GM12874 (cell line): ENCODE measurements around the gene CD248.
A peak's percentile ranks its signal among the peaks of the same experiment; 100 is the strongest.

Experiments
- CTCF ChIP-seq: IDR thresholded peaks from 2 replicates; pipeline ENCODE4 v1.5.1; 2011; ENCODE audit warnings: low read depth, mild to moderate bottlenecking, control low read depth, low read length, moderate library complexity; ENCODE audit not compliant: insufficient read depth

CD248 gene

DNA sequence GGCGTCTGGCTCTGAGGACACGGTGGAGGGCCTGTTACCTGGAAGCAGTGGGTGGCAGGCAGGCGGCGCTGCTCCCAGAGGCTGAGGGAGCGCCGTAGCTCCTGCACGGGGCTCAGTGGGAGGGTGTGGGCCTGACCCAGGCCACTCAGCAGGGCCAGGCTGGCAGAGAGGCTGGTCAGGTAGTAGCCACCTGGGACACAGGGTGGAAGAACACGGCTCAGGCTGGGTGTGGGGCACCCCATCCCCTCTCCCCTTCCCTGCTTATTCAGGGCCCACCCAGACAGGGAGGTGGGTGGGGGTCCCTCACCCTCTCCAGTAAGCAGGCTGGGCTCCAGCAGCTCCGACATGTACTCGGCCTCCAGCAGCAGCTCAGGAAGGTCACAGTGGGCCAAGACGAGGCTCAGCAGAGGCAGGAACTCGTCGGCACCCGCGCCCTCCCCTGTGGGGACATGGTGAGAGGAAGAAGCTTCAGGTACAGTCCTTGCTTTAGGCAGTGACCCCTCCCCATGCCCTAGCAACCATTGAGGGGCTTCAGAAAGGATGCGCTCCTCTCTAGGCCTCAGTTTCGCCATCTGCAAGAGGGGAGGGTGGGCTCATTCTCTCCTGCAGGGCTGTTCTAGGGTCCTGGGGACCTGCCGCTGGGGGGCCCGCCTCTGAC, 16.5 kb upstream of the CD248 start:
- no peak for TF ChIP-seq CTCF

DNA sequence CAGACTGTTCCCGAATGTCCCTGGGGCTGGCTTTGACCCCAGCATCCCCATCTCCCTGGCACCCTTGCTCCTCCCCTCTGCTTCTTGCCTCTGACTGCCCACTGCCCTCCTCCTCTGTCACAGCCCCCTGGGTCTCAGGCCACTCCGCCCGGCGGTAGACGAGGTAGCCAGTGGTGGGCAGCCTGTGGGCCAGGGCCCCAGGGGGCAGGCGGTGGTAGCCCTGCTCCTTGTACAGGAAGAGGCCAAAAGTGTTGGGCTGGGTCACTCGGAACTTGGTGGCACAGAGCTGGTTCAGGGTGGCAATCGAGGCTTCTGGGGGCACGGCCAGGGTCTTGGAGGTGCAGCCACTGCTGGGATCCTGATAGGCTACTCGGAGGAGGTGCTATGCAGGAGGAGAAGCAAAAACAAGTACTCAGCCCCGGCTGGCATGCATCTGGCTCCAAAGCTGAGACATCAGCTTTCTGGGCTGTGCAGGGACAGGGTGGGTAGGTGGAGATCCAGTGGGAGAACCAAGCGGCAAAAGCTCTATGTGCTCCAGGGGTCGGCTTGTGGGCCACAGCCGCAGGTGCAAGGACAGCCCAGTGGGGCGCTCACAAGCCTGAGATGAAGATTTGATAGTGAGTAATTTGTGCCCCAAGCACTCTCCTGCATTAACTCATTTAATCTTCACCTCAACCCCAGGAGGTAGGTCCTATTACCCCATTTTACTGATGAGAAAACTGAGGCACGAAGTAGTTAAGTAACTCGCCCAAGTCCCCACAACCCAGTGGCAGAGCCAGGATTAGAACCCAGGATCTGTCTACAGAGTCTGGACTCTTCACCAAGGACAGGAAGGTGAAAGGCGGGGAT, 15.8 kb upstream of the CD248 start:
- no peak for TF ChIP-seq CTCF

GRCh38 chr11:66331542-66332370, 14.9 kb upstream of the CD248 start:
- no peak for TF ChIP-seq CTCF

DNA sequence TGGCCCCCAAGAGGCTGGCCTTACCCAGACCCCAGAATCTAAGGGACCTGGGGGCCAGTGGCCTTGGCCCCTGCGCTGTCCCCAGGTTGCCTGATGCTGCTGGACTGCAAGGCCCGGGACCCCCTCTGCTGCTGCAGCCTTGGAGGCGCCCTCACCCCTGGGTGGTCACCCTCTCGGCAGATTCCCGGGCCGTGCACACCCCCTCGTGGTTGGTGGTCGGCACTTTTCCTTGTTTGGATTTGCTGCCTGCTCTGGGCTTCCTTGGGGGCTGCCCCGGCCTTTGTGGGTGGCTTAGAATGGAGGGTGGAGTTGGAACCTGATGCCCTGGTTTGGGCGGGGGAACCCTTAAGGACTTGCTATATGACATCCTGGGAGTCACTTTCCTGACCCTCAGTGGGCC, 14.1 kb upstream of the CD248 start:
- TF ChIP-seq CTCF = no peak

DNA sequence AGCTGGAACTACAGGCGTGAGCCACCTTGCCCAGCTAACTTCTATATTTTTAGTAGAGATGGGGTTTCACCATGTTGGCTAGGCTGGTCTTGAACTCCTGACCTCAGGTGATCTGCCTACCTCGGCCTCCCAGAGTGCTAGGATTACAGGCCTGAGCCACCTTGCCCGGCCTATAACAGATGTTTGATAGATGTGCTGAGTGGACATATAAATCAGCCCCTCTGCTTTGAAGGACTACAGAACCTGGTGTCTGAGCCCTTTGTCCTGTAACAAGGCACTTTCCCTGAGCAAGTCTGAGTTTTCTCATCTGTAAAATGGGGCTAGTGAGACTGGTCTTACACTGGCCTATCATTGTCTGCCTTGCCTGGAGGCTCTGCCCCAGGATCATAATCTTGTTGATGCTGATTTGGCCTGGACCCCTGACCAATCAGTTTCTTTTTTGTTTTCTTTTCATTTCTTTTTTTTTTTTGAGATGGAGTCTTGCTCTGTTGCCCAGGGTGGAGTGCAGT, 12.4 kb upstream of the CD248 start:
- TF ChIP-seq CTCF = no peak

- peak; percentile 90 for TF ChIP-seq CTCF
Measured at GRCh38 chr11:66328302-66329144, 11.7 kb upstream of the CD248 start.
